Stimulated activated CD8-positive, alpha-beta memory T cell treated with anti-CD3 and anti-CD28 coated beads, Interleukin-2, amount 100 ng/mL, for 48 hours (primary cell): ENCODE data around the gene VASN.
A peak's percentile ranks its signal among the peaks of the same experiment; 100 is the strongest.
"Not testable (repeated sequence)": the region's sequence is repeated elsewhere in the genome, so short reads cannot be mapped to it uniquely, and the experiment has no call there.

Experiments
- DNase-seq, 2 donors: peaks; one replicate each; pipeline ENCODE4 v3.0.0-alpha.2; 2020; ENCODE audit warnings: low read depth in 2 of 2

Gene VASN

DNA sequence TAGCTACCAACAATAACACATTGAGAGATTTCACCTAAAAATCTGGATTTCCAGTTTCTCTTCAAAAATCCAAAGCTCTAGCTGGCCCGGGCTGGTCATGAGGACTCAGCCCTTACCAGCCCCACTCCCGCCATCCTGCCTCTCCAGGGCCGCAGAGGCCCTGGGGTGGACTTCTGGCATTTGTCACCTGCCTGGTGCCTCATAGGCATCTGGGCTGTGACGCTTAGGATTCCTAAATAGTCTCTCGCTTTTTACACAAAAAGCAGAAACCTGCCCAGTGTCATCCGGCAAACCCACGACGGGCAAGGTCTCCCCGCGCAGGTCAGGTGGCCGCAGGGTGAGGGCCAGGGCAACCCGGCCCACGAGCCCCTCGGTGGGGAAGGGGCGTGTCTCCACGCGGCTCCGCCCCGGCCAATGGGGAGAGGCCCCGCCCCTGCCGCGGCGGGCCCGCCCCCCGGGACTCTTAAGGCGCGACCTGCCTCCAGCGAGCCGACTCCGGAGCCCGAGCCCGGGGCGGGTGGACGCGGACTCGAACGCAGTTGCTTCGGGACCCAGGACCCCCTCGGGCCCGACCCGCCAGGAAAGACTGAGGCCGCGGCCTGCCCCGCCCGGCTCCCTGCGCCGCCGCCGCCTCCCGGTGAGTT is at the start of gene VASN:
TSS of gene VASN (plus strand) at position 492 of the 644 bp plus-strand sequence. CDS start 9,030 bp downstream, outside the sequence.
- DNase-seq: peak; percentile 52

DNA sequence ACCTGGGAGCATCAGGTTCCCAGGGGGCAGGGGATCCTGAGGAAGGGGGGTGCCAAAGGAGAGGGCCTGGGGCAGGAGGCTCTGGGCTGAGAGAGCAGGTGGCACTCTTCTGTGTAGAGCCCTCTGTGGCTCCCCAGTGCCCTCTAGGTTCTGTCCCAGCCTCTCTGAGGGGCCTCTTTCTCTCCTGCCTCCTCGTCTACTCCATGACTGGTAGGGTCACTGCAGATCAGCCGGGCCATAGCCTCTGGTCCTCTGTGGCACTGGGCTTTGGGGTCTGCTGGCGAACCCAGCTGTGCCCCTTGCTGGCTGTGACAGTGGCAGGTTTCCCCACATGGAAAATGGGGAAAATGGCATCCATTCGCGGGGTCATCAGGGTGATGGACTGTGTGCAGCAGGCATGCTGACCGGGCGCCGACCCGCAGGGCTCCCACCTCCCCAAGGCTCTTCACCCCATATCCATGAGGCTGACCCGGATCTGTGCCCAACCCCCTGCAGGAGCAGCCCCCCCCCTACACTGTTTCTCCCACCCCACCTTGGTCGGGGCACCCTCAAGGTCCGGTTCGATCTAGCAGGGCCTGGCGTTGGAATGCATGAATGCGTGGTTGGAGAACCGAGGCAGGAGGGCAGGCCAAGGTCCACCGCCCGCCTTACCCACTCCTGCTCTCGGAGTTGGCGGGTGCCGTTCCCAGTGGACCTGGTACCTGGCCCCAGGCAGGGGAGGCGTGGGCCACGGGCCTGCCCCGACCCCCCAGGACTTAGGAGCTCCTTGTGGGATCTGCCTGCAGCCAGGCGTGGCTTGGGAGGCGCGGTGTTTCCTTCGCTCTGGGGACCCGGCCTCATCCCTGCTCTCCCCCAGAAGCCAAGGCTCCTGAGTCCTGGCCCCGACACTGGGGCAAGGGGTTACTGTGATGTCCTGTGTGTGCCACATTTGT is 49.3 kb upstream of the VASN start:
- DNase-seq: no peak

DNA sequence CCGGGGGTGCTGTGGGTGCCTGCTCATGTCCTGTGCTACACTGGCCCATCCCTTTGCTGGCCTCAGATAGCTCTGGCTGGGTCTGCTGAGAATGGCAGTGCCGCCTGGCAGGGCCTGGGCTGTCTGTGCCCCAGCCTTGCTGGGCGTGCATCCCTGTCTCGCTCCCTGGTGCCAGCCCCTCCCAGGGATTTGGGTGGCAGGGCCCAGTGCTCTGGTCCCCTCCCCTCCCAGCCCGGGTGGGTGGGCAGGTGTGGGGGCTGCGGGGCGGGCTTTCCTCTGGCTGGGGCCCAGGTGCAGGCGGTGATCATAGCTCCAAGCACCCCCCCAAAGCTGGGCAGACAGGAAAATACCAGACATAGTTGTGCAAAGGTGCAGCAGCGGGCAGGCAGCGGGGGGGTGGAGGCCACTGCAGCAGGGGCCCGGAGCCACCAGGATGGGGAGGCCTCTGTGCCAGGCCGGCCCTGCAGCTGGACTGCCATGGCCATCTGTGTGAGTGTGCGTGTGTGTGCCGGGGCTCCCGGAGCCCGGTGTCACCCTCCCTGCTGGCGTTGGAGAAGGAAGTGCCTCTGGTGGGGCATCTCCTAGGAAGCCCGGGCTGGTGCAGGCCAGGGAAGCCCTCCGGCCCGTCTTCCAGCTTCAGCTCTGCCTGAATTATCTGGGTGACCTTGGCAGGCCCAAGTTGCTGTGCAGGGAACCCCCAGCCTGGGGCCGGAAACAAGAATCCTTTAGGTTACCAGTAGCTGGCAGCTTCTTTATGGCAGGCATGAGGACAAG is 48.4 kb upstream of the VASN start:
- no peak for DNase-seq

DNA sequence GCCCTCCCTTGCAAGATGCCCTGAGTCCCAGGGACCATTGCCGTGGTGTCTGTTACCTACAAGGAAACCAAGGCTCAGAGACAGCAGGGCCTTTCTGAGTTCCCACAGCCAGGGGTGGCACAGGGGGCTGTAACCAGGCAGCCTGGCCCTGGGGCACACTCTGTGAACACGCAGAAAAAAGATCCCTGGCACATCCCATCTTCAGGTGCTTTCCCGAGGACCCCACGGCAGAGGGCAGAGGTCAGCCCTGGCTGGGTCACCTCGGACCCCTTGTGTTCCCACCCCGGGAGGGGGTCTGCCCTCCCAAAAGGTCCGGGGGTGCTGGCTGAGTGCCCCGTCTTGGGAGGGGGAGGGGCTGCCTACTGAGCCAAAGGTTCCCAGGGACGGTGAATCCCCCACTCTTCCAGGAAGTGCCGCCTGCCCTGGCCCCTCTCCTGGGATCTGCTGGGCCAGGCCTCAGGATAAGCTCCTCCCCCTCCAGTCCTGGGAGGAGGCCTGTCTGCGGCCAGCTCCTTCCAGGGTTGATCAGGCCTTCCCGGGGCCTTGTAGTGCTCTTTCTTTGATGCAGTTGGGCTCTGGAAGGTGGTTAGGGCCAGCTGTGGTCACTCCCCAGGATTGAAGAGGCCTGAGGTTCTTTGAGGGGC is 47.7 kb upstream of the VASN start:
- DNase-seq: no peak

DNA sequence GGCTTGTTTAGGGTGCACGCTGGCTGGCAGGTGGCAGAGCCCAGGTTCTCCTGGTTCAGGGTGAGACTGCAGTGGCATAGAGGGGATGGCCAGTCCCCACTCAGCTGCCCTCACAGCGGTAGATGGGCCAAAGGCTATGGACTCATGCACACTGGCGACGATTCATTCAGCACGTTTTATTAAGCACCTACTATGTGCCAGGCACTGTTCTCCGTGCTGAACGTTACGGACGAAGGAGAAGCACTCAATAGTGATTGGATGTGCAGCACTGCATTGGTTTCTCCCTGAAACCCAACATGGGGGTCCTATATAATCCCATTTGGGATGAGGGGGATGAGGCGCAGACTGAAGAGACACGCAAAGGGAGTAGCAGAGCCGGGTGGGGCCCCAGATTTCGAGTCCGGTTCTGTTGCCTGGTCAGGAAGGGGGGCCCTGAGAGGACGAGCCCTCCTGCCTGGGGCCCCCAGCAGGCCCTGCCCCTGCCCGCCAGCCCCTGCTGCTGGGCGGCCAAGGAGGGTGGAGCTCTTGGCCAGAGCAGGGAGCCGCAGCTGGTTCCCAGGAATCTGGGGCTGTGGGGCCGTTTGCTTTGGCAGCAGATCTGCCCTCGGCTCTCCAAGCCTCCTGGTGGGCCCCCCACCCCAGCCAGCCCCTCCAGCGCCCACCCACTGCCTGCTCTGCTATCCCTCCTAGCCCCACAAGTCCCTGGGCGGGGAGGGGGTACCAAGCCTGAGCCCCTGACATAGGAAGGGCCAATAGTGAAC is 47.0 kb upstream of the VASN start:
- DNase-seq: no peak

DNA sequence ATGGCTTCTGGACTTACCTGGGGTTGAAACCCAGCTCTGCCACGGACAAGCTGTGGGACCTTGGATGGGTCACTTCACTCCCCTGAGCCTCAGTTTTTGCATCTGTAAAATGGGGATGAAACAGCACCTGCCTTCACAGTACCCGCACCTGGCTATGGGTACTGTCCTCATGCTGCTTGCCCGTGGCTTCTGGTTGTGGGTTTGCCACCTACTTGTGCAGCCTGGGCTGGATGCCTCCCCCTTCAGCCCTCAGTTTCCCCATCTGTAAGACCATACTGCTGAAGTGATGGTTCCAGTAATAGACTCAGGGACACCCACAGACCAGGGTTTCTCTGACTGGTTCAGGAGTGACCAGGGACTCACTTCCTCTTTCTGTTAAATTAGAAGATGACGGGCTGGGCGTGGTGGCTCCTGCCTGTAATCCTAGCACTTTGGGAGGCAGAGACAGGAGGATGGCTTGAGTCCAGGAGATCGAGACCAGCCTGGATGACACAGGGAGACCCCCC is 46.3 kb upstream of the VASN start:
- no peak for DNase-seq

DNA sequence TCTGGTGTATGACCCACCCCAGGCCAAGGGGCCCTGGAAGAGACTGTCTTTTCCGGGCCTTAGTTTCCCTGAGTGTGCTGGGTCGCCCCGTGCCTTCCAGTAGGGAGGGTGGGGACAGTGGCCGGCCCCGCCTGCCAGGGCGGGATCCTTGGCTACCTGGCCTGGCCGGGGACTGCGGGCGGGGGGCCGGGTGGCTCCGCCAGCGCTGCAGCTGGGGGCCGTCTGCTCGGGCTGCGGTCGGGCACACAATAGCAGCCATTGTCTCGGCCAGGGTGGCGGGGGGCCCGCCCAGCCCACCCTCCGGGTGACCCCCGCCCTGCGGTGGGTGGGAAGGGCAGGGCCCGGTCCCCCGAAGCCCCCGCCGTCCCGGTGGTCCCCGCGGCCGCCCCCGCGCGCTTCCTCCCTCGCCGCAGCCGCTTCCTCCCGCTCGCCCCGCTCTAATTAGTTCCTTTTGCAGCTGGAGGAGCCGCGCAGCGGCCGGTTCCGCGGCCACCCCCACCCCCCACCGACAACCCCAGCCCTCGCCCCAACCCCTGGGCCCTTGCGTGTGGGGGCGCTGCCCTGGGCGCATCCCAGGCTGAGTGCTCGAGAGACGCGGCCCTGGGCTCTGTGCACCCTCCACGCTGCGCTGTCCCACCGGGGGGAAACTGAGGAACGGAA is 44.1 kb upstream of the VASN start:
- DNase-seq: no peak

DNA sequence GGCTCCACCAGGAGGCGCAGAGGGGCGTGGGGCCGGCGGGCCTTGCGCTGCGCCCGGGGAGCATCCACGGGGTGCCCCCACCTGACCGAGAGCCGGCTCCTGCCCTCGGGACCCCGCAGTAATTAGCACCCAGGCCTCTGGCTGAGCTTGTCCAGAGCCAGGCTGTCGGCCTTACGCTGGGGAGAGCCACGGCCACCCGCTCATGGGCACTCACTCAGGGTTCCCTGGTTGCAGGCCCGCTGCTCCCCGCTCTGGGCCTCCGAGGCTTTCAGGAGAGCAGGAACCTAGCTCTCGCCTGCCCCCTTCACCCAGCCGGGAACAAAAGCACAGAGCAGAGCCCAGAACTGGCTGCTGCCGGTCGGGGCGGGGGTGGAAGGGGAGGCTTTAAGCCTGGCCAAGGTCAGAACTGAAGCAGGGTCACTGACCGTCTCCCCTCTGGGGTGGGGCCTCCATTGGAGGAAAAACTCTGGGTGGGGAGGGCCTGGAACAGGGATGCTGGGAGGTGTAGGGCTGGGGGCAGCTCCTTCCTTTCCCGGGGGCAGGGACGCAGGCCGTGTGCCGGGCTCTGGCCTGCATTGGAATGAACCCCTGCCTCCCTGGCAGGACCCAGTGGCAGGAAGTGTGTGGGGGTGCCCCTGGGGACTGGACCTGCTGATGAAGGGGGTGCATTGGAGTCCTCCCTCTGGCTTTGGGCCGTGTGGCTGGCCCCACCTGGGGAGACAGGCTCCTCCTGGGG is 43.4 kb upstream of the VASN start:
- no peak for DNase-seq

DNA sequence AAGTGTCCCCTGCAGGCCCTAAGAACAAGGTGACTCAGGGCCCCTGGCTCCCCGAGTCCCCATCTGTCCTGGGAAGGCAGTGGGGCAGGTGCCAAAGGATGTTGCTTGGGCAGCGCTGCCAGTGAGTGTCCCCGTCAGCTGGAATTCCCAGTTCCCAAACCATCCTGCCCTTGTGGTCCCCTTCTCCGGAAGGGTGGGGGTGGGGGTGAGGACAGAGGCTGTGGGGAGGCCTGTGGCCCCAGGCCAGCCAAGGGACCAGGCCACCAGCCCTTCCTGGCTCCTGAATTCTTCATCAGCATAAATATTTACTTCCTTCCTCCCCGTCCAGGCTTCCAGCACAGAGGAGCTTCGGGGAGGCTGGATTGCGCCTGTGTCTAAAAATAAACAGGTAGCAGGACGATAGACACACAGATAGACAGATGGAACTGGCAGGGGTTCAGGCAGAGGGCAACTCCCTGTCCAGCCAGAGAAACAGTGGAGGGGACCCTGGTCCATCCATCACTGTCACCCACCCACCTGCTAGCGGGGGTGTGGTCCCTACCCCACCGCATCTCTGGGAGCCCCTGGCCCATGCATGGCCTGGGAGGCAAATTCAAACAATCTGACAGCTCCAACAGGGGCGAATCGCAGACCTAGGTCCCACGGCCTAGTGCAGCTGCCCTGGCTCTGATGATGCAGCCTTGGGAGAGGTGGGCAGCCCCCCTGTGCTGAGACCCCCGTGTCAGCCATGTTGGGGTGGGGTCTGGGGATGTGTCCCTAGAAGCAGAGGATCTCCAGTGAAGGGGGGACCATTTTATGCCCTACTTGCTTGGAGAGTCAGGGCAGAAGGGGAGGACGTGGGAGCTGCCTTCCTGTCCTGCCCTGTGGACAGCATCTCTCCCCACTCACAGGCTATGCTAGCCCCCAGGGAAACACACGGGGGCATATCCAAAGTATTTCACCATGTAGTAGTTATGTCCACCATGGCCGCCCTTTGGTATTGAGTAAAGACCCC is 42.6 kb upstream of the VASN start:
- DNase-seq: no peak

DNA sequence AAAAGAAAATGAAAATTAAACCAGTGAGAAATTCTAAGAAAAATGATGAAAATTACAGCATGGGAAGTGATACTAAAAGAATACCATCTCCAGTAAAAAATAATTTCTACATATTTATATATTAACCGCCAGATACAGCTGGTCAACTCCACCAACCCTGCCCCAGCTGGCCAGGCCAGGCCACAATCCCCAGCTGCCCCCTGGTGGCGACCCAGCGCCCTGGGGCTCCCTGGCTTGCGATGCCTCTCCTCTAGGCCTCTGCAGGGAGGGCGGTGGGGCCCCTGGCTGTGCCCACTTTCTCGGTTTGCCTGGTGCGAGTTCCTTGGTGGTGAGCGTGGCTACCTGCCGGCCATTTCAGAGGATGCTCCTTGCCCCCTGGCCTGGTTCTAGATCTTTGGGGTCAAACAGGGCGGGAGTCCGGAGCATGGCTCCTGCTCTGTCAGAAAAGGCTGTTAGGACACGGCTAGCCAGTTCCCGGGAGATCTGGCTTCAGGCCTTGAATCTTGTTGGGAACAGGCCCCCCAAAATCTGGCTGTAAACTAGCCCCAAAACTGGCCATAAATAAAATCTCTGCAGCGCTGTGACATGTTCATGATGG is 41.3 kb upstream of the VASN start:
- DNase-seq: peak; percentile 61 to 69

DNA sequence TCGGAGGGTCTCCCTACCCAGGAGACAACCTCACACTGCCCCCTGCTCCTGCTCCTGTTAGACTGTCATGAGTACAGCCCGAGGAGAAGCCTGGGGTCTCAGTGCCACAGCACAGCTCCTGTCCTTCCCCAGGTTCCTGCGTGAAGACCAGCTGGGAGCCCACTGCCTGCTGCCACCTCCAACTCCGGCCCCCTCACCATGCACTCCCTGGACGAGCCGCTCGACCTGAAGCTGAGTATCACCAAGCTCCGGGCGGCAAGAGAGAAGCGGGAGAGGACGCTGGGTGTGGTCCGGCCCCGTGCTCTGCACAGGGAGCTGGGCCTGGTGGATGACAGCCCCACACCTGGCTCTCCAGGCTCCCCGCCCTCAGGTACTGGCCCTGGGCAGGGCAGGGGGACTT is 39.6 kb upstream of the VASN start:
- no peak for DNase-seq

DNA sequence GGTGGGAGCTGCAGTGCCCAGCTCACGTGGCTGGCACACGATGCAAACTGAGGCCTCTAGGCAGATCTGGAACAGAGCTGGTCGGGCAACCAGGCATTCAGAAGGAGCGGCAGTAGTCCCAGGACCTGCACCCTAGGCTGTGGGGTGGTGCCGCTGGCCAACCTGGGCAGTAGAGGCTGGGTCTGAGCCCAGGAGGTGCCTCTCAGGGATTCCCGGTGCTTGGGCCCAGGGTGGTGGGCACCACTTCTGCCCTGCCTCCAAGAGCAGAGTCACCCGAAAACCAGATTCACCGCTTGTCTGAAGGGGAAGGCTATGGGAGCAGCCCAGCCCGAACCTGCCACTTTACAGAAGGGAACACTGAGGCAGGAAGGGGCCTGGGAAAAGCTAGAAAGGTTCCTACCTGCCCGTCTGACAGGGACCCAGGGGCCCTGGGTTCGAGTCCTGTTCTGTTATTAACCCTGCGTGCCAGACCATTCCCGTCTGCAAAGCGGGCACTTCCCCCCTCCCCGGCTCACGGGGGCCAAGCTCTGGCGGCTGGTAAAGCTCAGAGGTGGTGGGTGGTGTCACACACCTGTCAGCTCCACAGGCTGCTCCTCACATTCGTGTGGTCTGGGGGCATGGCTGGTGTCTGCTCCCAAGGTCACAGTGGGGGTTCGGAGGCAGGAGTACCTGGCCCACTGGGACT is 38.9 kb upstream of the VASN start:
- no peak for DNase-seq

DNA sequence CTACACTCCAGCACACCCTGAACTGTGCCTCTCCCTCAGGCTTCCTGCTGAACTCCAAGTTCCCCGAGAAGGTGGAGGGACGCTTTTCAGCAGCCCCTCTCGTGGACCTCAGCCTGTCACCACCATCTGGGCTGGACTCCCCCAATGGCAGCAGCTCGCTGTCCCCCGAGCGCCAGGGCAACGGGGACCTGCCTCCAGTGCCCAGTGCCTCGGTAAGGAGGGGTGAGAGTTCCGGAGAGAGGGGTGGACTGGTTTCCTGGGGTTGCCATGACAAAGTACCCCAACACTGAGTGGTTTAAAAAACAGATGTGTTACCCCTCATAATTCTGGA is 38.4 kb upstream of the VASN start:
- DNase-seq: no peak

DNA sequence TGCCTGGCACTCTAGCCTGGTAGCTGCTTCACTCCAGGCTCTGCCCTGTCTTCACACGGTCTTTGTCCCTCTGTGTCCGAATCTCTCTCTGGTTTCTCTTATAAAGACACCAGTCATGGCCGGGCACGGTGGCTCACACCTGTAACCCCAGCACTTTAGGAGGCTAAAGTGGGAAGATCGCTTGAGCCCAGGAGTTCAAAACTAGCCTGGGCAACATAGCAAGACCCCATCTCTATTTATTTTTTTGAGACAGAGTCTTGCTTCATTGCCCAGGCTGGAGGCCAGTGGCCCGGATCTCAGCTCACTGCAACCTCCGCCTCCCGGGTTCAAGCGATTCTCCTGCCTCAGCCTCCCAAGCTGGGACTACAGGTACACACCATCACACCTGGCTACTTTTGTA is 37.9 kb upstream of the VASN start:
- DNase-seq: not testable (repeated sequence)

DNA sequence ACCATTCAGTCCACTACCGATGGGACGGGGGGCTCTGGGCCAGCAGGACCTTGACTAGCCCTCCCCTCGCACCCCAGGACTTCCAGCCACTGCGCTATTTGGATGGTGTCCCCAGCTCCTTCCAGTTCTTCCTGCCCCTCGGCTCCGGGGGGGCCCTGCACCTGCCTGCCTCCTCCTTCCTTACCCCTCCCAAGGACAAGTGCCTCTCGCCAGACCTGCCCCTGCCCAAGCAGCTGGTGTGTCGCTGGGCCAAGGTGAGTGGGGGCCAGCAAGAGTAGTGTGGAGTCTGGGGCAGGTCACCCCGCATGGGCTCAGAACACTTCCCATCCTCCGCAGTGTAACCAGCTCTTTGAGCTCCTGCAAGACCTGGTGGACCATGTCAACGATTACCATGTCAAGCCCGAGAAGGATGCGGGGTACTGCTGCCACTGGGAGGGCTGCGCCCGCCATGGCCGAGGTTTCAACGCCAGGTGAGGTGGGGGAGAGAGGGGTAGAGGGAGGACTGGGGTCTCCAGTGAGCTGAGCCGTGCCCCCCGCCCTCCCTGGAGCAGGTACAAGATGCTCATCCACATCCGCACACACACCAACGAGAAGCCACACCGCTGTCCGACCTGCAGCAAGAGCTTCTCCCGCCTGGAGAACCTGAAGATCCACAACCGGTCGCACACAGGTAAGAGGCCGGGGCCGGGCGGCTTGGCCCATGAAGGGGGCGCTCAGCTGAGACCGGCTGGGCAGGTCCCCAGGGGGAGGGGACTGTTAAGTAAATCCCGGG is 36.7 kb upstream of the VASN start:
- DNase-seq: no peak

DNA sequence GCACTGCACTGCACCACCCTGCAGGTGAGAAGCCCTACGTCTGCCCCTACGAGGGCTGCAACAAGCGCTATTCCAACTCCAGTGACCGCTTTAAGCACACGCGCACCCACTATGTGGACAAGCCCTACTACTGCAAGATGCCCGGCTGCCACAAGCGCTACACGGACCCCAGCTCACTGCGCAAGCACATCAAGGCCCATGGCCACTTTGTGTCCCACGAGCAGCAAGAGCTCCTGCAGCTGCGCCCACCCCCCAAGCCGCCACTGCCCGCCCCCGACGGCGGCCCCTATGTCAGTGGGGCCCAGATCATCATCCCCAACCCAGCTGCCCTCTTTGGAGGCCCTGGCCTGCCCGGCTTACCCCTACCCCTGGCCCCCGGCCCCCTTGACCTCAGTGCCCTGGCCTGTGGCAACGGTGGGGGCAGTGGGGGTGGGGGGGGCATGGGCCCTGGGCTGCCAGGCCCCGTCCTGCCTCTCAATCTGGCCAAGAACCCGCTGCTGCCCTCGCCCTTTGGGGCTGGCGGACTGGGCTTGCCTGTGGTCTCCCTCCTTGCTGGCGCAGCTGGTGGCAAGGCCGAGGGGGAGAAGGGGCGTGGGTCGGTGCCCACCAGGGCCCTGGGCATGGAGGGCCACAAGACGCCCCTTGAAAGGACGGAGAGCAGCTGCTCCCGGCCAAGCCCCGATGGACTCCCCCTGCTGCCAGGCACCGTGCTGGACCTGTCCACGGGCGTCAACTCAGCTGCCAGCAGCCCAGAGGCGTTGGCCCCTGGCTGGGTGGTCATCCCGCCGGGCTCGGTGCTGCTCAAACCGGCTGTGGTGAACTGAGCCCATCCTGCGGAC is 34.7 kb upstream of the VASN start:
- DNase-seq: no peak
